ENCODE results near the gene C5orf52. TPM values are rescaled to one million over a fixed set of nuclear protein-coding genes. Genes with fewer than 3 reads are reported as not detected.

The C5orf52 gene
- total and polyA plus RNA-seq, 2 experiments from 2014 or later = not detected

DNA sequence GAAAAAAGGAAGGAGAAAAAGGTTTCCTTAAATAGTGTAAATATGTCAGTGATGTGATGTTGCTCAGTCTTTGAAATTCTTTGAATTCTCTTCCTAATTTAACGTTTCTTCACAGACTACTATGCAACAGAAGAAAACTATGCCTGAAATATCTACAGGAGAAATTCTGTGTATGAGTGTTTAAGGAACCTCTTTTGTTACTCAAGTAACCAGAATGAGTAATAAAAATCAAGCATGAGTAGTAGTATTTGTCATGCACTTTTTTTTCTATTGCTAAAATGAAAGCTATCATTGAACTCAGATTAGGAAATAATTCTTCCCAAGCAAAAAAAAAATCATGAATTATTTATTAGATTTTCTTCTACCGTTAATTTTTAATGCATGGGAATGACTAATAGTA is 39.5 kb downstream of the C5orf52 start:
- Histone ChIP-seq H2AFZ (no peak overlapping the region), H3K79me2 (replicated peaks; ENCODE audit: insufficient read depth) (no peaks in the 10 kb centered on the region), H3K36me3 (ENCODE audit: insufficient read depth) (no peaks in the 10 kb centered on the region), H3K27me3 (ENCODE audit: insufficient read depth) (no peaks in the 10 kb centered on the region), H3K9me2 (ENCODE audit: insufficient read depth) (no peaks in the 10 kb centered on the region), H4K20me1 (replicated peaks; ENCODE audit: insufficient read depth) (no peaks in the 10 kb centered on the region), H3K4me2 (no peak overlapping the region), H3K27ac (ENCODE audit: low read depth) (no peak overlapping the region), H3F3A (replicated peaks; ENCODE audit: low read depth) (no peaks in the 10 kb centered on the region), H3K4me1 (ENCODE audit: insufficient read depth) (no peaks in the 10 kb centered on the region), H3K4me3 (no peak overlapping the region)
- H3K36me3 Mint-ChIP-seq (ENCODE audit: low read depth) = no peaks in the 10 kb centered on the region
- no peak overlapping the region for H3K4me3 Mint-ChIP-seq
- no peaks in the 10 kb centered on the region for H3K9me3 Mint-ChIP-seq
- ATAC-seq (no peak), DNase-seq (ENCODE audit: low spot score) (no peak)
- H3K4me1 Mint-ChIP-seq = no peaks in the 10 kb centered on the region
- peaks cover 6% of the 10 kb centered on the region for H3K27me3 Mint-ChIP-seq (ENCODE audit: insufficient read depth, low read depth, poor library complexity)
- H3K27ac Mint-ChIP-seq = no peak overlapping the region
- TF ChIP-seq, protein P1, sequence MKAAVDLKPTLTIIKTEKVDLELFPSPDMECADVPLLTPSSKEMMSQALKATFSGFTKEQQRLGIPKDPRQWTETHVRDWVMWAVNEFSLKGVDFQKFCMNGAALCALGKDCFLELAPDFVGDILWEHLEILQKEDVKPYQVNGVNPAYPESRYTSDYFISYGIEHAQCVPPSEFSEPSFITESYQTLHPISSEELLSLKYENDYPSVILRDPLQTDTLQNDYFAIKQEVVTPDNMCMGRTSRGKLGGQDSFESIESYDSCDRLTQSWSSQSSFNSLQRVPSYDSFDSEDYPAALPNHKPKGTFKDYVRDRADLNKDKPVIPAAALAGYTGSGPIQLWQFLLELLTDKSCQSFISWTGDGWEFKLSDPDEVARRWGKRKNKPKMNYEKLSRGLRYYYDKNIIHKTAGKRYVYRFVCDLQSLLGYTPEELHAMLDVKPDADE (IDR thresholded peaks at IDR 0.05) = no peak
- TF ChIP-seq STAT1 (IDR thresholded peaks at IDR 0.05; ENCODE audit: unreplicated experiment) = no peak
- no peak for TF ChIP-seq POLR2AphosphoS5 (IDR thresholded peaks at IDR 0.05; ENCODE audit: low read depth)
- TF ChIP-seq ZNF462 (CRISPR knock-in tag; IDR thresholded peaks at IDR 0.05) = no peak
- TF ChIP-seq CREB1 (CRISPR knock-in tag; IDR thresholded peaks at IDR 0.05; ENCODE audit: low read depth) = no peak
- no peak for TF ChIP-seq EZH2phosphoT487 (IDR thresholded peaks at IDR 0.05; ENCODE audit: unreplicated experiment)
- no peak for TF ChIP-seq JUNB (IDR thresholded peaks at IDR 0.05; ENCODE audit: unreplicated experiment)
- TF ChIP-seq, protein P2, sequence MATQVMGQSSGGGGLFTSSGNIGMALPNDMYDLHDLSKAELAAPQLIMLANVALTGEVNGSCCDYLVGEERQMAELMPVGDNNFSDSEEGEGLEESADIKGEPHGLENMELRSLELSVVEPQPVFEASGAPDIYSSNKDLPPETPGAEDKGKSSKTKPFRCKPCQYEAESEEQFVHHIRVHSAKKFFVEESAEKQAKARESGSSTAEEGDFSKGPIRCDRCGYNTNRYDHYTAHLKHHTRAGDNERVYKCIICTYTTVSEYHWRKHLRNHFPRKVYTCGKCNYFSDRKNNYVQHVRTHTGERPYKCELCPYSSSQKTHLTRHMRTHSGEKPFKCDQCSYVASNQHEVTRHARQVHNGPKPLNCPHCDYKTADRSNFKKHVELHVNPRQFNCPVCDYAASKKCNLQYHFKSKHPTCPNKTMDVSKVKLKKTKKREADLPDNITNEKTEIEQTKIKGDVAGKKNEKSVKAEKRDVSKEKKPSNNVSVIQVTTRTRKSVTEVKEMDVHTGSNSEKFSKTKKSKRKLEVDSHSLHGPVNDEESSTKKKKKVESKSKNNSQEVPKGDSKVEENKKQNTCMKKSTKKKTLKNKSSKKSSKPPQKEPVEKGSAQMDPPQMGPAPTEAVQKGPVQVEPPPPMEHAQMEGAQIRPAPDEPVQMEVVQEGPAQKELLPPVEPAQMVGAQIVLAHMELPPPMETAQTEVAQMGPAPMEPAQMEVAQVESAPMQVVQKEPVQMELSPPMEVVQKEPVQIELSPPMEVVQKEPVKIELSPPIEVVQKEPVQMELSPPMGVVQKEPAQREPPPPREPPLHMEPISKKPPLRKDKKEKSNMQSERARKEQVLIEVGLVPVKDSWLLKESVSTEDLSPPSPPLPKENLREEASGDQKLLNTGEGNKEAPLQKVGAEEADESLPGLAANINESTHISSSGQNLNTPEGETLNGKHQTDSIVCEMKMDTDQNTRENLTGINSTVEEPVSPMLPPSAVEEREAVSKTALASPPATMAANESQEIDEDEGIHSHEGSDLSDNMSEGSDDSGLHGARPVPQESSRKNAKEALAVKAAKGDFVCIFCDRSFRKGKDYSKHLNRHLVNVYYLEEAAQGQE (IDR thresholded peaks at IDR 0.05; ENCODE audit: unreplicated experiment) = no peak
- no peak for TF ChIP-seq CTCF (conservative IDR thresholded peaks at IDR 0.05; ENCODE audit: low read depth in 2 of 2)
- TF ChIP-seq ZNF114 (CRISPR knock-in tag; IDR thresholded peaks at IDR 0.05) = no peak
- no peak for TF ChIP-seq NANOG (IDR thresholded peaks at IDR 0.05; ENCODE audit: borderline replicate concordance)
- no peak for TF ChIP-seq EZH2 (IDR thresholded peaks at IDR 0.05; ENCODE audit: low read depth, unreplicated experiment)
- no peak for TF ChIP-seq ZNF331 (CRISPR knock-in tag; IDR thresholded peaks at IDR 0.05; ENCODE audit: low read depth)

Data from GM23338 (cell line).